ENCODE results near the gene CYTH4.

Gene CYTH4

GRCh38 chr22:37291559-37292298 lies 9.4 kb downstream of the CYTH4 start:
- no CpG with 5 or more reads among the region's 5 CpGs for WGBS, 2 donors (ENCODE audit: extremely low coverage in 2 of 2, insufficient read length in 2 of 2, insufficient replicate concordance in 1 of 2)
- DNase-seq (ENCODE audit: low spot score), result no peak
- Histone ChIP-seq H2BK15ac (ENCODE audit: low read length) (peak overlapping the region; percentile 14), H2BK5ac (ENCODE audit: low read length) (no peak overlapping the region), H3K36me3 (replicated peaks in 1 of 2; ENCODE audit: control insufficient read depth in 2 of 2, insufficient read depth in 2 of 2, low read length in 2 of 2) (no peaks in the 10 kb centered on the region), H3K9ac (ENCODE audit: low read depth, low read length, poor library complexity) (no peak overlapping the region), H2BK120ac (ENCODE audit: low read depth, low read length) (no peak overlapping the region), H4K8ac (ENCODE audit: low read depth, low read length) (no peak overlapping the region), H3K18ac (ENCODE audit: low read length) (no peak overlapping the region), H3K14ac (ENCODE audit: low read length) (no peak overlapping the region), H3K4me2 (ENCODE audit: insufficient read depth, low read length, poor library complexity, severe bottlenecking) (no peak overlapping the region), H3K79me1 (ENCODE audit: low read depth, low read length) (no peaks in the 10 kb centered on the region), H2BK12ac (ENCODE audit: low read length) (no peak overlapping the region), H3K27me3 (ENCODE audit: control insufficient read depth in 3 of 3, insufficient read depth in 3 of 3, low read depth in 1 of 3, low read length in 3 of 3) (no peaks in the 10 kb centered on the region), H3K23ac (ENCODE audit: low read depth, low read length, poor library complexity) (no peak overlapping the region), H3K4me1 (ENCODE audit: control insufficient read depth in 2 of 2, insufficient read depth in 1 of 2, low read depth in 1 of 2, low read length in 2 of 2) (no peaks in the 10 kb centered on the region), H3K4ac (ENCODE audit: low read length) (no peak overlapping the region), H4K91ac (ENCODE audit: low read depth, low read length, poor library complexity) (no peak overlapping the region), H3K4me3 (ENCODE audit: low read length in 2 of 2) (no peak overlapping the region), H2AK5ac (ENCODE audit: low read depth, low read length) (no peak overlapping the region), H3K9me3 (replicated peaks in 1 of 2; ENCODE audit: control insufficient read depth in 2 of 2, insufficient read depth in 1 of 2, low read depth in 1 of 2, low read length in 2 of 2) (no peaks in the 10 kb centered on the region), H2AFZ (ENCODE audit: low read length) (no peak overlapping the region), H3K27ac (replicated peaks; ENCODE audit: low read length) (no peak overlapping the region)

- H2AFZ ChIP-seq (ENCODE audit: low read length), result no peak overlapping the region
- no peak for DNase-seq (ENCODE audit: low spot score)
- no peaks in the 10 kb centered on the region for H3K79me1 ChIP-seq (ENCODE audit: low read depth, low read length)
- no peaks in the 10 kb centered on the region for H3K4me1 ChIP-seq (ENCODE audit: control insufficient read depth in 2 of 2, insufficient read depth in 1 of 2, low read depth in 1 of 2, low read length in 2 of 2)
- peak overlapping the region; percentile 56 for H3K23ac ChIP-seq (ENCODE audit: low read depth, low read length, poor library complexity)
- H2BK15ac ChIP-seq (ENCODE audit: low read length), result no peak overlapping the region
- H3K14ac ChIP-seq (ENCODE audit: low read length), result no peak overlapping the region
- H3K18ac ChIP-seq (ENCODE audit: low read length), result peak overlapping the region; percentile 15
- H3K27me3 ChIP-seq (ENCODE audit: control insufficient read depth in 3 of 3, insufficient read depth in 3 of 3, low read depth in 1 of 3, low read length in 3 of 3), result no peaks in the 10 kb centered on the region
- no peak overlapping the region for H4K91ac ChIP-seq (ENCODE audit: low read depth, low read length, poor library complexity)
- H4K8ac ChIP-seq (ENCODE audit: low read depth, low read length), result no peak overlapping the region
- H3K4me3 ChIP-seq (ENCODE audit: low read length in 2 of 2), result no peak overlapping the region
- no peak overlapping the region for H3K4me2 ChIP-seq (ENCODE audit: insufficient read depth, low read length, poor library complexity, severe bottlenecking)
- peak overlapping the region; percentile 17 for H2AK5ac ChIP-seq (ENCODE audit: low read depth, low read length)
- H3K4ac ChIP-seq (ENCODE audit: low read length), result no peak overlapping the region
- no peak overlapping the region for H3K27ac ChIP-seq (replicated peaks; ENCODE audit: low read length)
- peak overlapping the region; percentile 49 for H2BK5ac ChIP-seq (ENCODE audit: low read length)
- H3K9me3 ChIP-seq (replicated peaks in 1 of 2; ENCODE audit: control insufficient read depth in 2 of 2, insufficient read depth in 1 of 2, low read depth in 1 of 2, low read length in 2 of 2), result no peaks in the 10 kb centered on the region
- no peaks in the 10 kb centered on the region for H3K36me3 ChIP-seq (replicated peaks in 1 of 2; ENCODE audit: control insufficient read depth in 2 of 2, insufficient read depth in 2 of 2, low read length in 2 of 2)
- no peak overlapping the region for H2BK12ac ChIP-seq (ENCODE audit: low read length)
- no peak overlapping the region for H3K9ac ChIP-seq (ENCODE audit: low read depth, low read length, poor library complexity)
- H2BK120ac ChIP-seq (ENCODE audit: low read depth, low read length), result no peak overlapping the region
- WGBS, 2 donors (ENCODE audit: extremely low coverage in 2 of 2, insufficient read length in 2 of 2, insufficient replicate concordance in 1 of 2), result no CpG with 5 or more reads among the region's 13 CpGs
These were observed 10.3 kb downstream of the CYTH4 start for GRCh38 chr22:37292641-37293040.

- Histone ChIP-seq H3K79me1 (ENCODE audit: low read depth, low read length) (no peaks in the 10 kb centered on the region), H3K18ac (ENCODE audit: low read length) (no peak overlapping the region), H2BK12ac (ENCODE audit: low read length) (no peak overlapping the region), H2BK5ac (ENCODE audit: low read length) (no peak overlapping the region), H2AFZ (ENCODE audit: low read length) (no peak overlapping the region), H4K91ac (ENCODE audit: low read depth, low read length, poor library complexity) (no peak overlapping the region), H3K27me3 (ENCODE audit: control insufficient read depth in 3 of 3, insufficient read depth in 3 of 3, low read depth in 1 of 3, low read length in 3 of 3) (no peaks in the 10 kb centered on the region), H3K27ac (replicated peaks; ENCODE audit: low read length) (no peak overlapping the region), H3K14ac (ENCODE audit: low read length) (no peak overlapping the region), H2BK15ac (ENCODE audit: low read length) (peak overlapping the region; percentile 59), H2BK120ac (ENCODE audit: low read depth, low read length) (no peak overlapping the region), H3K36me3 (replicated peaks in 1 of 2; ENCODE audit: control insufficient read depth in 2 of 2, insufficient read depth in 2 of 2, low read length in 2 of 2) (no peaks in the 10 kb centered on the region), H3K23ac (ENCODE audit: low read depth, low read length, poor library complexity) (peak overlapping the region; percentile 18), H3K9ac (ENCODE audit: low read depth, low read length, poor library complexity) (no peak overlapping the region), H3K4ac (ENCODE audit: low read length) (no peak overlapping the region), H3K4me2 (ENCODE audit: insufficient read depth, low read length, poor library complexity, severe bottlenecking) (no peak overlapping the region), H3K4me3 (ENCODE audit: low read length in 2 of 2) (no peak overlapping the region), H3K9me3 (replicated peaks in 1 of 2; ENCODE audit: control insufficient read depth in 2 of 2, insufficient read depth in 1 of 2, low read depth in 1 of 2, low read length in 2 of 2) (no peaks in the 10 kb centered on the region), H3K4me1 (ENCODE audit: control insufficient read depth in 2 of 2, insufficient read depth in 1 of 2, low read depth in 1 of 2, low read length in 2 of 2) (no peaks in the 10 kb centered on the region), H2AK5ac (ENCODE audit: low read depth, low read length) (peak overlapping the region; percentile 72), H4K8ac (ENCODE audit: low read depth, low read length) (no peak overlapping the region)
- DNase-seq (ENCODE audit: low spot score), result no peak
- WGBS, 2 donors (ENCODE audit: extremely low coverage in 2 of 2, insufficient read length in 2 of 2, insufficient replicate concordance in 1 of 2), result no CpG with 5 or more reads among the region's 3 CpGs
These were observed 10.9 kb downstream of the CYTH4 start for GRCh38 chr22:37293172-37293571.

GRCh38 chr22:37294747-37295146 lies 12.4 kb downstream of the CYTH4 start:
- H3K9ac ChIP-seq (ENCODE audit: low read depth, low read length, poor library complexity), result peak overlapping the region; percentile 3
- H3K14ac ChIP-seq (ENCODE audit: low read length), result no peak overlapping the region
- H3K27me3 ChIP-seq (ENCODE audit: control insufficient read depth in 3 of 3, insufficient read depth in 3 of 3, low read depth in 1 of 3, low read length in 3 of 3), result peaks cover 0 to 5% (median 0%) of the 10 kb centered on the region in 3 experiments
- no peak overlapping the region for H2AFZ ChIP-seq (ENCODE audit: low read length)
- no peak overlapping the region for H3K4me3 ChIP-seq (ENCODE audit: low read length in 2 of 2)
- no peak for DNase-seq (ENCODE audit: low spot score)
- no peaks in the 10 kb centered on the region for H3K9me3 ChIP-seq (replicated peaks in 1 of 2; ENCODE audit: control insufficient read depth in 2 of 2, insufficient read depth in 1 of 2, low read depth in 1 of 2, low read length in 2 of 2)
- H3K36me3 ChIP-seq (replicated peaks in 1 of 2; ENCODE audit: control insufficient read depth in 2 of 2, insufficient read depth in 2 of 2, low read length in 2 of 2), result no peaks in the 10 kb centered on the region
- H3K18ac ChIP-seq (ENCODE audit: low read length), result peak overlapping the region; percentile 86
- no CpG with 5 or more reads among the region's 9 CpGs for WGBS, 2 donors (ENCODE audit: extremely low coverage in 2 of 2, insufficient read length in 2 of 2, insufficient replicate concordance in 1 of 2)
- peak overlapping the region; percentile 72 for H2BK15ac ChIP-seq (ENCODE audit: low read length)
- no peak overlapping the region for H4K8ac ChIP-seq (ENCODE audit: low read depth, low read length)
- no peak overlapping the region for H2BK12ac ChIP-seq (ENCODE audit: low read length)
- no peaks in the 10 kb centered on the region for H3K4me1 ChIP-seq (ENCODE audit: control insufficient read depth in 2 of 2, insufficient read depth in 1 of 2, low read depth in 1 of 2, low read length in 2 of 2)
- H2BK5ac ChIP-seq (ENCODE audit: low read length), result peak overlapping the region; percentile 91
- H3K23ac ChIP-seq (ENCODE audit: low read depth, low read length, poor library complexity), result peak overlapping the region; percentile 31
- peak overlapping the region; percentile 72 for H2AK5ac ChIP-seq (ENCODE audit: low read depth, low read length)
- no peak overlapping the region for H3K4ac ChIP-seq (ENCODE audit: low read length)
- H3K4me2 ChIP-seq (ENCODE audit: insufficient read depth, low read length, poor library complexity, severe bottlenecking), result no peak overlapping the region
- H3K27ac ChIP-seq (replicated peaks; ENCODE audit: low read length), result no peak overlapping the region
- H4K91ac ChIP-seq (ENCODE audit: low read depth, low read length, poor library complexity), result no peak overlapping the region
- no peaks in the 10 kb centered on the region for H3K79me1 ChIP-seq (ENCODE audit: low read depth, low read length)
- H2BK120ac ChIP-seq (ENCODE audit: low read depth, low read length), result no peak overlapping the region
